Gastroesophageal sphincter (tissue), 3 donors: ENCODE results near the gene SLC7A7.
A peak's percentile ranks its signal among the peaks of the same experiment; 100 is the strongest.

ENCODE experiments used
- EP300 ChIP-seq: sonication (generic); formaldehyde crosslinking; IDR thresholded peaks from one replicate; pipeline ENCODE4 v1.6.1; 2017; ENCODE audit warnings: antibody characterized with exemption, mild to moderate bottlenecking
- POLR2A ChIP-seq, 2 donors: fragments of 450-650 bp; IDR thresholded peaks; one replicate each; pipeline ENCODE4 v1.6.1; 2017; ENCODE audit warnings: antibody characterized with exemption in 2 of 2, mild to moderate bottlenecking in 2 of 2, moderate library complexity in 1 of 2
- POLR2AphosphoS5 ChIP-seq: sonication (generic); formaldehyde crosslinking; IDR thresholded peaks from one replicate; pipeline ENCODE4 v1.6.1; 2017; ENCODE audit warnings: antibody characterized with exemption
- TF ChIP-seq, protein P1 (sequence below), 4 experiments: fragments of 200-600 bp in 2 of 4; fragments of 450-650 bp in 2 of 4; sonication (generic) in 1 of 4; IDR thresholded peaks; one replicate each; pipeline ENCODE4 v1.5.1; 2017 to 2019; ENCODE audit warnings: antibody characterized with exemption in 4 of 4, mild to moderate bottlenecking in 2 of 4, moderate library complexity in 2 of 4

DNA sequence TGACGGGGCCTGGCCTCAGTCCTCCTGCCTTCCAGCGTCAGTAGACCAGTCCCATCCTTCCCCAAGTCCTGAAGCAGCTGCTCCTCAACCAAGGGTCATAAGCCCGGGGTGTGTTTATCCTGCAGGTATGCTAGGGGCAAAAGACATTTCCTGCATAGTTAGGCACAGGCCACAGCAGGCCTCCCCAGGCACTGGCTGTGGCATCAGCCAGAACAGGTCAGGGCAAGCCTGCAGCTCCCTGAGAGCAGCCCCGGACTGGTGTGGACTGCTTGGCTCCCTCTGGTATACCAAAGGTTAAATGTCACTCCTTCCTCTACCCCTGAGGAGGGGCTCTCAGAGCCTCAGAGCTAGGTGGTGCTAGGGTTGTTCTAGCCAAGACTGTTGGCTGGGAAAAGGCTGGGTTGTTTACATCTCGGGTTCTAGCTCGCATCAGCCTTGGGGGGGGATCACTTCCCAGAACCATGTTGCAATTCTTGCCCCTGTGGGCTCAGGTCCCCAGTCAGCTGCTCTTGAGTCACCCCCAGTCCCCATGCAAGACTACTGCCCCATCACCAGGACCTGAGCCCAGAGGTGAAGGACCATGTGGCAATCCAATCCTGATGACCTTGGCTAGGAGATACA lies 24.0 kb upstream of the SLC7A7 start:
- peak; percentile 81 for TF ChIP-seq POLR2AphosphoS5
- TF ChIP-seq, protein P1, sequence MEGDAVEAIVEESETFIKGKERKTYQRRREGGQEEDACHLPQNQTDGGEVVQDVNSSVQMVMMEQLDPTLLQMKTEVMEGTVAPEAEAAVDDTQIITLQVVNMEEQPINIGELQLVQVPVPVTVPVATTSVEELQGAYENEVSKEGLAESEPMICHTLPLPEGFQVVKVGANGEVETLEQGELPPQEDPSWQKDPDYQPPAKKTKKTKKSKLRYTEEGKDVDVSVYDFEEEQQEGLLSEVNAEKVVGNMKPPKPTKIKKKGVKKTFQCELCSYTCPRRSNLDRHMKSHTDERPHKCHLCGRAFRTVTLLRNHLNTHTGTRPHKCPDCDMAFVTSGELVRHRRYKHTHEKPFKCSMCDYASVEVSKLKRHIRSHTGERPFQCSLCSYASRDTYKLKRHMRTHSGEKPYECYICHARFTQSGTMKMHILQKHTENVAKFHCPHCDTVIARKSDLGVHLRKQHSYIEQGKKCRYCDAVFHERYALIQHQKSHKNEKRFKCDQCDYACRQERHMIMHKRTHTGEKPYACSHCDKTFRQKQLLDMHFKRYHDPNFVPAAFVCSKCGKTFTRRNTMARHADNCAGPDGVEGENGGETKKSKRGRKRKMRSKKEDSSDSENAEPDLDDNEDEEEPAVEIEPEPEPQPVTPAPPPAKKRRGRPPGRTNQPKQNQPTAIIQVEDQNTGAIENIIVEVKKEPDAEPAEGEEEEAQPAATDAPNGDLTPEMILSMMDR (IDR thresholded peaks at IDR 0.05): no peak
- TF ChIP-seq POLR2A (IDR thresholded peaks at IDR 0.05): no peak
- no peak for TF ChIP-seq EP300
